HepG2 (cell line): ENCODE data around the gene VWA3A. TPM values are rescaled to one million over a fixed set of nuclear protein-coding genes. Genes with fewer than 3 reads are reported as not detected.

Experiments
- KIAA2018 ChIP-seq: sonication (generic); formaldehyde crosslinking; IDR thresholded peaks from 2 replicates; pipeline ENCODE4 v1.5.0; 2020; ENCODE audit warnings: mild to moderate bottlenecking, missing genetic modification reagents, borderline replicate concordance
- SMAD9 ChIP-seq: sonication (generic); formaldehyde crosslinking; IDR thresholded peaks from 2 replicates; pipeline ENCODE4 v1.5.1; 2020; ENCODE audit warnings: mild to moderate bottlenecking, missing genetic modification reagents
- UBTF ChIP-seq: sonication (generic); formaldehyde crosslinking; IDR thresholded peaks from 2 replicates; pipeline ENCODE4 v1.4.0; 2020; ENCODE audit warnings: mild to moderate bottlenecking, missing genetic modification reagents
- ZNF343 ChIP-seq: sonication (generic); formaldehyde crosslinking; IDR thresholded peaks from 2 replicates; pipeline ENCODE4 v1.4.0; 2020; ENCODE audit warnings: mild to moderate bottlenecking, missing genetic modification reagents
- ZNF563 ChIP-seq: sonication (generic); formaldehyde crosslinking; IDR thresholded peaks from 2 replicates; pipeline ENCODE4 v1.8.0; 2022; ENCODE audit warnings: mild to moderate bottlenecking, moderate library complexity, missing genetic modification reagents
- ZNF724P ChIP-seq: sonication (generic); formaldehyde crosslinking; IDR thresholded peaks from 2 replicates; pipeline ENCODE4 v1.8.0; 2022; ENCODE audit warnings: missing genetic modification reagents, borderline replicate concordance
- ZNF83 ChIP-seq: sonication (generic); formaldehyde crosslinking; IDR thresholded peaks from 2 replicates; pipeline ENCODE4 v1.4.0; 2020; ENCODE audit warnings: missing genetic modification reagents, mild to moderate bottlenecking, borderline replicate concordance
- polyA plus RNA-seq, 8 experiments: library from polyadenylated mRNA; depleted of rRNA in 3 of 8; stranded (reverse) in 7 of 8; unstranded in 1 of 8; fragments of >200 nt; fragmentation: Illumina TruSeq in 4 of 8; extraction: Trizol in 4 of 8; gene quantifications; 2 replicates each; pipeline versions ENCODE4 v1.2.1 to v1.2.3, GENCODE V29; 2011 to 2016; ENCODE audit warnings: low read depth in 4 of 8, missing spikeins in 1 of 8, mixed read lengths in 1 of 8; ENCODE audit not compliant: insufficient read depth in 1 of 8
- total RNA-seq, 5 experiments: library from RNA; depleted of rRNA; stranded (reverse); fragments of >200 nt; fragmentation: Illumina TruSeq; extraction: Trizol; gene quantifications; 2 replicates each; pipeline ENCODE4 v1.2.3, GENCODE V29; 2016; ENCODE audit warnings: low read depth in 1 of 5
- TF ChIP-seq, protein P1 (sequence below): IDR thresholded peaks from 2 replicates; pipeline ENCODE4 v1.6.1; 2016; ENCODE audit warnings: low read depth
- TF ChIP-seq, protein P2 (sequence below): sonication (generic); formaldehyde crosslinking; IDR thresholded peaks from 2 replicates; pipeline ENCODE4 v1.8.0; 2022; ENCODE audit warnings: missing genetic modification reagents, mild to moderate bottlenecking, borderline replicate concordance
- TF ChIP-seq, protein P3 (sequence below): sonication (generic); formaldehyde crosslinking; IDR thresholded peaks from 2 replicates; pipeline ENCODE4 v1.4.0; 2020; ENCODE audit warnings: missing genetic modification reagents, low read depth, mild to moderate bottlenecking, borderline replicate concordance
- TF ChIP-seq, protein P4 (sequence below): sonication (generic); formaldehyde crosslinking; IDR thresholded peaks from 2 replicates; pipeline ENCODE4 v1.4.0; 2020; ENCODE audit warnings: missing genetic modification reagents

VWA3A gene
- total and polyA plus RNA-seq, 2 of the 13 experiments (the other 11 are each of a cell fraction or from before 2014, with no cell fraction given) = 0.03 to 0.07 TPM

DNA sequence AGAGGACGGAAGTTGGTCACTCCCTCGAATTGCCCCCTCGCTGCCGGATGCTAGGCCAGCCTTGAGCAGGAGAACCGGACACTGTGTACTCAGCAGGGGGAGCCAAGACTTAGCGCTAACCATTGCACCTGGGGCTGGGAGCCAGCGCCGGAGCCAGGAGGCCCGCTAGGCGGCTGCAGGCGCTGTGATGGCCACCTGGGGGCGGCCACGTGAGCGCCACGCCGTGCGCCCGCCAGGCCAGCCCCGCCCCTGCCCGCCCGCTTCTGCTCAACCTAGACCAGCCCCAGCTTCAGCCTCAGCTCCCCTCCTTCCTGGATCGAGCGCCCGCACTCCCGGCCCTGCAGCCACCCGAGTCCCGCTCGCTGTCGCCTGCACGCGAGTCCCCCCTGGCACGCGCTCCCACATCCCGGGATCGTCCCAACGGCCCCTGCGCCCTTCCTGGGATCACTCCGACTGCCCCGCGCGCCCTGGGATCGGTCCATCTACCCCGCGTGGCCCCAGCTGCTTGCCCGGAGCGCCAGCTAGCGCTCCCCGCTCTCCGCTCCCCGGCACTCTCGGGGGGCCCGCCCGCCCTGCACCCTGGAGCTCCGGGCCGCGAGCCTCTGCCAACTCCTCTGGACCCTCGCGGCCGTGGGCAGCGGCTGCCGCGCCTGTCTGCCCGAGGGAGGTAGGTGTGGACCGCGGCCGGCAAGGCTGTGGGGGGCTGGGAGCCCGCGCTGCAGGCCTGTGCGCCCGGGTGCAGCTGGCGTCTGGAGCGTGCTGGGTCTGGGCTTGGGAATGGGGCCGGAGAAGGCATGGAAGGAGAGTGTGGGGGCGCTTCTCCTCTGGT, 113.9 kb downstream of the VWA3A start, which contains the start of gene EEF2K (continued):
- TF ChIP-seq, protein P1, sequence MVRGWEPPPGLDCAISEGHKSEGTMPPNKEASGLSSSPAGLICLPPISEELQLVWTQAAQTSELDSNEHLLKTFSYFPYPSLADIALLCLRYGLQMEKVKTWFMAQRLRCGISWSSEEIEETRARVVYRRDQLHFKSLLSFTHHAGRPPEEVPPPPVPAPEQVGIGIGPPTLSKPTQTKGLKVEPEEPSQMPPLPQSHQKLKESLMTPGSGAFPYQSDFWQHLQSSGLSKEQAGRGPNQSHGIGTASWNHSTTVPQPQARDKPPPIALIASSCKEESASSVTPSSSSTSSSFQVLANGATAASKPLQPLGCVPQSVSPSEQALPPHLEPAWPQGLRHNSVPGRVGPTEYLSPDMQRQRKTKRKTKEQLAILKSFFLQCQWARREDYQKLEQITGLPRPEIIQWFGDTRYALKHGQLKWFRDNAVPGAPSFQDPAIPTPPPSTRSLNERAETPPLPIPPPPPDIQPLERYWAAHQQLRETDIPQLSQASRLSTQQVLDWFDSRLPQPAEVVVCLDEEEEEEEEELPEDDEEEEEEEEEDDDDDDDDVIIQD (CRISPR knock-in tag) = peak; percentile 68
- TF ChIP-seq ZNF724P (CRISPR knock-in tag) = peak; percentile 86
- peak; percentile 92; the same call in 1 of the 2 replicates for TF ChIP-seq ZNF563
- no peak for TF ChIP-seq KIAA2018 (CRISPR knock-in tag)
- peak; percentile 98 for TF ChIP-seq UBTF (CRISPR knock-in tag)
- no peak; the same call in none of the 2 replicates for TF ChIP-seq SMAD9
- TF ChIP-seq, protein P2, sequence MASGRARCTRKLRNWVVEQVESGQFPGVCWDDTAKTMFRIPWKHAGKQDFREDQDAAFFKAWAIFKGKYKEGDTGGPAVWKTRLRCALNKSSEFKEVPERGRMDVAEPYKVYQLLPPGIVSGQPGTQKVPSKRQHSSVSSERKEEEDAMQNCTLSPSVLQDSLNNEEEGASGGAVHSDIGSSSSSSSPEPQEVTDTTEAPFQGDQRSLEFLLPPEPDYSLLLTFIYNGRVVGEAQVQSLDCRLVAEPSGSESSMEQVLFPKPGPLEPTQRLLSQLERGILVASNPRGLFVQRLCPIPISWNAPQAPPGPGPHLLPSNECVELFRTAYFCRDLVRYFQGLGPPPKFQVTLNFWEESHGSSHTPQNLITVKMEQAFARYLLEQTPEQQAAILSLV = peak; percentile 99
- TF ChIP-seq ZNF83 (CRISPR knock-in tag) = peak; percentile 90
- TF ChIP-seq, protein P3, sequence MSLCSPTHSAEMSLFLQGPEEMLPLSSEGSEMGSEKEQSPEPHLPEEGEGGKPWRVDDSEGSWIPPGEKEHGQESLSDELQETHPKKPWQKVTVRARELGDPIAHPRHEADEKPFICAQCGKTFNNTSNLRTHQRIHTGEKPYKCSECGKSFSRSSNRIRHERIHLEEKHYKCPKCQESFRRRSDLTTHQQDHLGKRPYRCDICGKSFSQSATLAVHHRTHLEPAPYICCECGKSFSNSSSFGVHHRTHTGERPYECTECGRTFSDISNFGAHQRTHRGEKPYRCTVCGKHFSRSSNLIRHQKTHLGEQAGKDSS (CRISPR knock-in tag) = peak; percentile 99
- TF ChIP-seq, protein P4, sequence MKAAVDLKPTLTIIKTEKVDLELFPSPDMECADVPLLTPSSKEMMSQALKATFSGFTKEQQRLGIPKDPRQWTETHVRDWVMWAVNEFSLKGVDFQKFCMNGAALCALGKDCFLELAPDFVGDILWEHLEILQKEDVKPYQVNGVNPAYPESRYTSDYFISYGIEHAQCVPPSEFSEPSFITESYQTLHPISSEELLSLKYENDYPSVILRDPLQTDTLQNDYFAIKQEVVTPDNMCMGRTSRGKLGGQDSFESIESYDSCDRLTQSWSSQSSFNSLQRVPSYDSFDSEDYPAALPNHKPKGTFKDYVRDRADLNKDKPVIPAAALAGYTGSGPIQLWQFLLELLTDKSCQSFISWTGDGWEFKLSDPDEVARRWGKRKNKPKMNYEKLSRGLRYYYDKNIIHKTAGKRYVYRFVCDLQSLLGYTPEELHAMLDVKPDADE (CRISPR knock-in tag) = peak; percentile 45
- TF ChIP-seq ZNF343 (CRISPR knock-in tag) = peak; percentile 98
